HepG2 (cell line): Measurements from ENCODE around the gene BPIFB6. TPM values are rescaled to one million over a fixed set of nuclear protein-coding genes. Genes with fewer than 3 reads are reported as not detected.

Source experiments
- BHLHE40 ChIP-seq: IDR thresholded peaks from 2 replicates; pipeline ENCODE4 v1.6.1; 2011; ENCODE audit warnings: low read length, improper control_type of control experiment
- DBP ChIP-seq: sonication (generic); formaldehyde crosslinking; IDR thresholded peaks from 2 replicates; pipeline ENCODE4 v1.4.0; 2020; ENCODE audit warnings: missing genetic modification reagents; ENCODE audit errors: not compliant biosample characterization
- MEIS1 ChIP-seq: sonication (generic); formaldehyde crosslinking; IDR thresholded peaks from 2 replicates; pipeline ENCODE4 v1.9.0; 2021; ENCODE audit warnings: mild to moderate bottlenecking, missing genetic modification reagents, moderate library complexity, borderline replicate concordance
- REST ChIP-seq, 2 experiments: IDR thresholded peaks; 2 replicates each; pipeline ENCODE4 v1.6.1; 2011 to 2012; ENCODE audit warnings: low read length in 2 of 2, borderline replicate concordance in 1 of 2, low read depth in 1 of 2, mild to moderate bottlenecking in 1 of 2, moderate library complexity in 1 of 2
- SMAD3 ChIP-seq: sonication (generic); formaldehyde crosslinking; IDR thresholded peaks from 2 replicates; pipeline ENCODE4 v1.4.0; 2020; ENCODE audit warnings: missing genetic modification reagents
- TERF1 ChIP-seq: sonication (generic); formaldehyde crosslinking; IDR thresholded peaks from 2 replicates; pipeline ENCODE4 v1.8.0; 2022; ENCODE audit warnings: mild to moderate bottlenecking, missing genetic modification reagents, moderate library complexity
- TFDP1 ChIP-seq: IDR thresholded peaks from 2 replicates; pipeline ENCODE4 v1.6.1; 2016; ENCODE audit warnings: missing compliant biosample characterization, missing genetic modification reagents, borderline replicate concordance
- ZNF24 ChIP-seq: fragments of 450-650 bp; IDR thresholded peaks from 2 replicates; pipeline ENCODE4 v1.6.1; 2017; ENCODE audit warnings: antibody characterized with exemption, mild to moderate bottlenecking
- ZNF280D ChIP-seq: sonication (generic); formaldehyde crosslinking; IDR thresholded peaks from 2 replicates; pipeline ENCODE4 v1.5.1; 2020; ENCODE audit warnings: mild to moderate bottlenecking, missing genetic modification reagents
- ZNF576 ChIP-seq: sonication (generic); formaldehyde crosslinking; IDR thresholded peaks from 2 replicates; pipeline ENCODE4 v1.4.0; 2020; ENCODE audit warnings: mild to moderate bottlenecking, missing genetic modification reagents
- polyA plus RNA-seq, 8 experiments: library from polyadenylated mRNA; depleted of rRNA in 3 of 8; stranded (reverse) in 7 of 8; unstranded in 1 of 8; fragments of >200 nt; fragmentation: Illumina TruSeq in 4 of 8; extraction: Trizol in 4 of 8; gene quantifications; 2 replicates each; pipeline versions ENCODE4 v1.2.1 to v1.2.3, GENCODE V29; 2011 to 2016; ENCODE audit warnings: low read depth in 4 of 8, missing spikeins in 1 of 8, mixed read lengths in 1 of 8; ENCODE audit not compliant: insufficient read depth in 1 of 8
- total RNA-seq, 5 experiments: library from RNA; depleted of rRNA; stranded (reverse); fragments of >200 nt; fragmentation: Illumina TruSeq; extraction: Trizol; gene quantifications; 2 replicates each; pipeline ENCODE4 v1.2.3, GENCODE V29; 2016; ENCODE audit warnings: low read depth in 1 of 5

BPIFB6 gene
- total and polyA plus RNA-seq, 2 of the 13 experiments (the other 11 are each of a cell fraction or from before 2014, with no cell fraction given): 0.13 to 1.7 TPM

GRCh38 chr20:33008336-33009213, 22.9 kb upstream of the BPIFB6 start (continued):
- TF ChIP-seq SMAD3 (CRISPR knock-in tag): no peak
- no peak for TF ChIP-seq ZNF280D (CRISPR knock-in tag)
- TF ChIP-seq MEIS1 (CRISPR knock-in tag): no peak
- TF ChIP-seq DBP (CRISPR knock-in tag): peak; percentile 71
- no peak for TF ChIP-seq ZNF576 (CRISPR knock-in tag)
- TF ChIP-seq BHLHE40: peak; percentile 43; the same call in 1 of the 2 replicates
- TF ChIP-seq TFDP1 (CRISPR knock-in tag): no peak
- peak; percentile 67; the same call in 1 of the 2 replicates for TF ChIP-seq TERF1 (CRISPR knock-in tag)
- TF ChIP-seq ZNF24: no peak
- 0 out of 4 replicates have a peak, but pooled peaks of 1 of the 2 experiments have one; percentile 8 for TF ChIP-seq REST (IDR thresholded peaks at IDR 0.05; ENCODE audit: borderline replicate concordance in 1 of 2, low read depth in 1 of 2, low read length in 2 of 2)
